Right atrium auricular region (tissue), 2 donors: ENCODE results near the gene BST1. TPM values are rescaled to one million over a fixed set of nuclear protein-coding genes. Genes with fewer than 3 reads are reported as not detected.
A peak's percentile ranks its signal among the peaks of the same experiment; 100 is the strongest.

Source experiments
- DNase-seq: peaks from one replicate; pipeline ENCODE4 v3.0.0-alpha.2; 2019; ENCODE audit warnings: low spot score
- H3K27ac ChIP-seq, 2 donors: fragments of 200-600 bp; sonication (generic); 1 replicate in 1 of 2; 2 replicates in 1 of 2; pipeline ENCODE4 v1.5.1; 2016 to 2019
- H3K27me3 ChIP-seq, 2 donors: fragments of 200-600 bp; sonication (generic); one replicate each; pipeline versions ENCODE4 v1.5.1 to v1.6.0; 2017 to 2019
- H3K36me3 ChIP-seq: fragments of 200-600 bp; sonication (generic); one replicate; pipeline ENCODE4 v1.5.1; 2016
- H3K4me1 ChIP-seq, 2 donors: fragments of 200-600 bp; sonication (generic); one replicate each; pipeline versions ENCODE4 v1.5.1 to v1.6.0; 2017 to 2019
- H3K4me3 ChIP-seq, 2 donors: fragments of 200-600 bp; sonication (generic); 1 replicate in 1 of 2; 2 replicates in 1 of 2; pipeline ENCODE4 v1.5.1; 2017 to 2019; ENCODE audit warnings: mild to moderate bottlenecking in 1 of 2, moderate library complexity in 1 of 2
- H3K9me3 ChIP-seq, 2 donors: fragments of 200-600 bp; sonication (generic); one replicate each; pipeline ENCODE4 v1.5.1; 2019
- CTCF ChIP-seq, 2 donors: fragments of 200-600 bp; sonication (generic); IDR thresholded peaks; one replicate each; pipeline ENCODE4 v1.5.1; 2019; ENCODE audit warnings: antibody characterized with exemption in 2 of 2
- total RNA-seq, 2 donors: library from RNA; depleted of rRNA; stranded (reverse); fragments of >200 nt; gene quantifications; one replicate each; pipeline ENCODE4 v1.1.0, GENCODE V29; 2016

Gene BST1
- total RNA-seq, 2 donors from 2014 or later: 9.5 to 10.2 TPM

GRCh38 chr4:15692602-15693001, 10.3 kb upstream of the BST1 start:
- Histone ChIP-seq H3K4me3 (no peak overlapping the region), H3K27ac (no peak overlapping the region), H3K36me3 (peaks cover 5% of the 10 kb centered on the region), H3K9me3 (no peaks in the 10 kb centered on the region), H3K4me1 (peaks cover 0 to 14% of the 10 kb centered on the region in 2 donors), H3K27me3 (no peaks in the 10 kb centered on the region)
- no peak for DNase-seq
- TF ChIP-seq CTCF (IDR thresholded peaks at IDR 0.05): no peak

DNA sequence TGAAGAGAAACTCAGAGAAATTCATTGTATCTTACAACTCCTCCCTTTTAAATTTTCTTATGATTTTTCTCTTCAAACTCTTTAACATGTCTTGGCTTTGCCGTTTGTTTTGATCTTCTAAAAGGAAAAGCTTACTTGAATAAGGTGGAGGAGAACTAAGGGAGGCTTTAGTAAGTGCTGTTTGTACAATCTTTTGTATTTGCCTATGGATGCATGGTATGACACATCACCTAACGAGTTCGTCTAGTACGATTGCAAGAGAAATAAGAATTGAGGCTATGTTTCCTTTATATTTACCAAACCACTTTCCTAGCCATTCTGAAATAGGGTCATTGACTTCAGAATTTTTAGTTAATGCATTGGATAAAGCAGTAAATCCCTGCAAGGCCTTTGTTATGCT, 8.4 kb upstream of the BST1 start:
- H3K9me3 ChIP-seq: no peaks in the 10 kb centered on the region
- no peaks in the 10 kb centered on the region for H3K36me3 ChIP-seq
- H3K4me3 ChIP-seq: no peak overlapping the region
- H3K4me1 ChIP-seq: peaks cover 0 to 14% of the 10 kb centered on the region in 2 donors
- DNase-seq: no peak
- no peaks in the 10 kb centered on the region for H3K27me3 ChIP-seq
- H3K27ac ChIP-seq: no peak overlapping the region
- no peak for TF ChIP-seq CTCF (IDR thresholded peaks at IDR 0.05)

DNA sequence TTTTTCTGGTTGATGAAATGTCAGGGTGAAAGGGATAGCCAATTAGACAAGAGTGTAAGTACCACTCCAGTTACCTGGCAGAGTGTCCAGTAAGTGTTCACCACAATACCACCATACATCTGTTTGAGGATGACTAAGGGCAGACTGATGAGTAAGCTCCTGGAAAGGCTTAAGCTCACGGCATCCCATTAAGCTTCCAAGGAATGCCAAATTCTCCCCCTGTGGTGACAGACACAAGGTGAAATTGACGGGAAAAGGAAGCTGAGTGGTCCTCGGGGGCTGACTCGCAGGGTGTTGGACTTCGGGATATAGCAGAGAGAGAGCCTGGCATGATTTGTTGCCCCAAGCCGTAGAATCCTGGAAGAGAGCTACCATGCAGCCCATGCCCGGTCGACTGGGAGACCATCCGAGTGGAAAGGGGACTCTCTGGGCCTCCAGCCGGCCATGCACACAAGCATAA, 7.6 kb upstream of the BST1 start:
- Histone ChIP-seq H3K9me3 (no peaks in the 10 kb centered on the region), H3K36me3 (no peaks in the 10 kb centered on the region), H3K27ac (no peak overlapping the region), H3K27me3 (no peaks in the 10 kb centered on the region), H3K4me3 (no peak overlapping the region), H3K4me1 (peaks cover 0 to 14% of the 10 kb centered on the region in 2 donors)
- TF ChIP-seq CTCF (IDR thresholded peaks at IDR 0.05): no peak
- no peak for DNase-seq

DNA sequence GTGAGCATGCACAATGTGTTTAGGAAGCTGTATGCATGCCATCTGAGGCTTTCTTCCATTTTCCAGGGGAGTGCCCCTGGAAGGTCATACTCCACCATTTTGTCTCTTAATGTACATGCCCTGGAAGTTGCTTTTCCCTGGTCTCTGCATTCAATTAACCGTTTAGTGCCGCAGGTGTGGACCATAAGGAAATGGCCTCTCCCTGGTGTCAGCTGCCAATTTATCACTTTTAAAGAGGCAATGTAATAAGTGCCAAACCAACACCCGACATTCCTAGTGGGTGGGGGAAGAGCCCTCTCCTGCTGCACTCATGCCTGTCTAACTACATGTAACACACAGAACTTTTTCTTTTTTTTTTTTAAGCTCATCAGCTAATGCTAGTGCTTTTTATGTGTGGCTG, 7.1 kb upstream of the BST1 start:
- H3K36me3 ChIP-seq: no peaks in the 10 kb centered on the region
- DNase-seq: no peak
- TF ChIP-seq CTCF (IDR thresholded peaks at IDR 0.05): no peak
- no peaks in the 10 kb centered on the region for H3K9me3 ChIP-seq
- H3K4me1 ChIP-seq: peaks cover 0 to 11% of the 10 kb centered on the region in 2 donors
- H3K27ac ChIP-seq: no peak overlapping the region
- H3K4me3 ChIP-seq: no peak overlapping the region
- no peaks in the 10 kb centered on the region for H3K27me3 ChIP-seq

DNA sequence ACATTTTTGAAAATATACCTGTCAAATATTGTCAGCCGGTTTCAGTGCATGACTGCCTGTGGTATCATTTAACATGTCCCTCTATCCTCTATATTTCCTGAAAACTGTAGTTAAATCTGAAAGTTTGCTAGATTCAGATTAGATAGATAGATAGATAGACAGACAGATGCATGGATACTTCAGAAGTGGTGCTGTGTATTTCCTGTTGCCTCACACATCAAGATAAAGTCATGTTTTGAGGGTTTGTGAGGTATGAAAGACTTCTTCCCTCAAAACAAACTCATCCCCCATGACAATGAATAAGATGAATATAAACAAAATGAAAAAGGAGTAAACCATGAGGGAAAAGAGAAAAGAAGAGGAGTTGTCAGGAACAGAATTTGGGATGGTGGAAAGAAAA, 6.0 kb upstream of the BST1 start:
- Histone ChIP-seq H3K27ac (no peak overlapping the region), H3K27me3 (no peaks in the 10 kb centered on the region), H3K4me1 (no peaks in the 10 kb centered on the region), H3K4me3 (no peak overlapping the region), H3K9me3 (no peaks in the 10 kb centered on the region), H3K36me3 (no peaks in the 10 kb centered on the region)
- TF ChIP-seq CTCF (IDR thresholded peaks at IDR 0.05): no peak
- no peak for DNase-seq

DNA sequence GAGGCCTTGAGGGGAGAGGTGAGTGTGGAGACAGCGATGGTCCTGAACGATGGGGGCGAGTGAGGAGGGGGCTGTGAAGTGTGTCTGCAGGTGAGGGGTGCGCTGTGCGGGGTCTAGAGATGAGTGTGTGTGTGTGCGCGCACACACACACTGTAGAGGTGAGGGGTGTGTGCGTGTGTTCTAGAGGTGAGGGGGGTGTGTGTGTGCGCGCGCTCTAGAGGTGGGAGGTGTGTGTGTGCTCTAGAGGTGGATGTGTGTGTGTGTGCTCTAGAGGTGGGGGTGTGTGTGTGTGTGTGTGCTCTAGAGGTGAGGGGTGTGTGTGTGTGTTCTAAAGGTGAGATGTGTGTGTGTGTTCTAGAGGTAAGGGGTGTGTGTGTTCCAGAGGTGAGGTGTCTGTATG, 574 bp downstream of the BST1 start:
- H3K4me3 ChIP-seq: peak overlapping the region; percentile 39 to 57
- TF ChIP-seq CTCF (IDR thresholded peaks at IDR 0.05): no peak
- no peak for DNase-seq
- H3K36me3 ChIP-seq: no peaks in the 10 kb centered on the region
- peaks cover 0 to 25% of the 10 kb centered on the region in 2 donors for H3K4me1 ChIP-seq
- no peaks in the 10 kb centered on the region for H3K27me3 ChIP-seq
- peak overlapping the region; percentile 41 to 56 for H3K27ac ChIP-seq
- no peaks in the 10 kb centered on the region for H3K9me3 ChIP-seq
